Glutamatergic neuron (in vitro differentiated cells): ENCODE results near the gene PLGLB1. TPM values are rescaled to one million over a fixed set of nuclear protein-coding genes. Genes with fewer than 3 reads are reported as not detected.
"Not testable (repeated sequence)": the region's sequence is repeated elsewhere in the genome, so short reads cannot be mapped to it uniquely, and the experiment has no call there.

ENCODE experiments used
- DNase-seq: peaks from one replicate; pipeline ENCODE4 v3.0.0; 2022
- H3K27ac Mint-ChIP-seq: one replicate; pipeline ENCODE4 v1.8.0; 2020; ENCODE audit warnings: mild to moderate bottlenecking, mixed read lengths, inconsistent platforms; ENCODE audit not compliant: unreplicated experiment
- H3K27me3 Mint-ChIP-seq: one replicate; pipeline ENCODE4 v1.8.0; 2020; ENCODE audit warnings: mild to moderate bottlenecking, moderate library complexity, mixed read lengths, inconsistent platforms; ENCODE audit not compliant: unreplicated experiment
- H3K36me3 Mint-ChIP-seq: one replicate; pipeline ENCODE4 v1.8.0; 2020; ENCODE audit warnings: mild to moderate bottlenecking, mixed read lengths, inconsistent platforms; ENCODE audit not compliant: unreplicated experiment
- H3K4me1 Mint-ChIP-seq: one replicate; pipeline ENCODE4 v1.8.0; 2020; ENCODE audit warnings: mild to moderate bottlenecking, low read depth, mixed read lengths, inconsistent platforms; ENCODE audit not compliant: unreplicated experiment
- H3K4me3 Mint-ChIP-seq: one replicate; pipeline ENCODE4 v1.8.0; 2020; ENCODE audit warnings: mild to moderate bottlenecking, mixed read lengths, inconsistent platforms; ENCODE audit not compliant: unreplicated experiment
- H3K9me3 Mint-ChIP-seq: one replicate; pipeline ENCODE4 v1.8.0; 2020; ENCODE audit warnings: mild to moderate bottlenecking, moderate library complexity, mixed read lengths, inconsistent platforms; ENCODE audit not compliant: unreplicated experiment
- total RNA-seq: library from RNA; stranded (reverse); fragmentation: NEBNext Ultra II Directional; extraction: Animal tissue kit (Norgen Biotek cat#: 25700); gene quantifications from one replicate; pipeline ENCODE4 v1.2.1, GENCODE V29; 2021; ENCODE audit not compliant: unreplicated experiment

PLGLB1 gene
- total RNA-seq, 1 donor from 2014 or later = 5.4 TPM

GRCh38 chr2:87023988-87024615 is 2.5 kb upstream of the PLGLB1 start:
- not testable (repeated sequence) for H3K4me3 Mint-ChIP-seq, H3K27ac Mint-ChIP-seq, H3K36me3 Mint-ChIP-seq, H3K4me1 Mint-ChIP-seq, DNase-seq, H3K27me3 Mint-ChIP-seq, H3K9me3 Mint-ChIP-seq

GRCh38 chr2:87021043-87021442 is 601 bp downstream of the PLGLB1 start:
- not testable (repeated sequence) for DNase-seq, H3K9me3 Mint-ChIP-seq, H3K27me3 Mint-ChIP-seq, H3K27ac Mint-ChIP-seq, H3K36me3 Mint-ChIP-seq, H3K4me3 Mint-ChIP-seq, H3K4me1 Mint-ChIP-seq

- not testable (repeated sequence) for H3K4me3 Mint-ChIP-seq, DNase-seq, H3K36me3 Mint-ChIP-seq, H3K27me3 Mint-ChIP-seq, H3K9me3 Mint-ChIP-seq, H3K4me1 Mint-ChIP-seq, H3K27ac Mint-ChIP-seq
These were observed 2.6 kb downstream of the PLGLB1 start for GRCh38 chr2:87019053-87019452.

- not testable (repeated sequence) for H3K4me1 Mint-ChIP-seq, H3K4me3 Mint-ChIP-seq, H3K9me3 Mint-ChIP-seq
These were observed 7.0 kb downstream of the PLGLB1 start for GRCh38 chr2:87014489-87015169.

GRCh38 chr2:87004398-87004797 is 17.2 kb downstream of the PLGLB1 start:
- H3K4me1 Mint-ChIP-seq, H3K4me3 Mint-ChIP-seq, H3K27me3 Mint-ChIP-seq, H3K27ac Mint-ChIP-seq, DNase-seq, H3K9me3 Mint-ChIP-seq, H3K36me3 Mint-ChIP-seq: not testable (repeated sequence)

More at GRCh38 chr2:87014489-87015169, 7.0 kb downstream of the PLGLB1 start:
- H3K27ac Mint-ChIP-seq, H3K27me3 Mint-ChIP-seq, H3K36me3 Mint-ChIP-seq, DNase-seq: not testable (repeated sequence)

Other genes with a start within 250 kb of the PLGLB1 start
- 0.59 TPM for gene CD8A, start 230.9 kb downstream of the PLGLB1 start, total RNA-seq
- gene CD8B, start 160.0 kb downstream of the PLGLB1 start, total RNA-seq = not detected
- gene RGPD1, start 79.7 kb downstream of the PLGLB1 start, total RNA-seq = 0.25 TPM